ENCODE results near the gene KIAA1958.

The KIAA1958 gene

DNA sequence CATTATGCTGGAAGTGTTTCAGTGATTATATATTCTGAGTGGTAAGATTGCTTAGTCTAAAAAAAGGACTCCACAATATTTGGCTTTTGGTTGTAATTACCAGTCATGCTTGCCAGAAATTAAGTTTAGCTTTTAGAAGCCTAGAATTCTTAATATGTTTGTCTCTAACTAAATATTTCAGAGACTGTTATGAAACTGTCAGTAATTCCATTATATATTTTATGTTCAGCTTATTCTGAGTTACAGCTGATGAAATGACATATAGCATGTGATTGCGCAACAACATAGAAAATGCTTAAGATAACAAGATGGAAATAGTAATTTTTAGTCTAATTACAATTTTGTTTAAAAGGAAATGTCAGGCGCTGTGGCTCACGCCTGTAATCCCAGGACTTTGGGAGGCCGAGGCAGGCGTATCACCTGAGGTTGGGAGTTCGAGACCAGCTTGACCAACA, 44.2 kb downstream of the KIAA1958 start:
- FAIRE-seq (no peak), DNase-seq (ENCODE audit: insufficient read length, low spot score) (no peak)
- no peak for TF ChIP-seq POLR2A (IDR thresholded peaks at IDR 0.05; ENCODE audit: low read depth, low read length)

DNA sequence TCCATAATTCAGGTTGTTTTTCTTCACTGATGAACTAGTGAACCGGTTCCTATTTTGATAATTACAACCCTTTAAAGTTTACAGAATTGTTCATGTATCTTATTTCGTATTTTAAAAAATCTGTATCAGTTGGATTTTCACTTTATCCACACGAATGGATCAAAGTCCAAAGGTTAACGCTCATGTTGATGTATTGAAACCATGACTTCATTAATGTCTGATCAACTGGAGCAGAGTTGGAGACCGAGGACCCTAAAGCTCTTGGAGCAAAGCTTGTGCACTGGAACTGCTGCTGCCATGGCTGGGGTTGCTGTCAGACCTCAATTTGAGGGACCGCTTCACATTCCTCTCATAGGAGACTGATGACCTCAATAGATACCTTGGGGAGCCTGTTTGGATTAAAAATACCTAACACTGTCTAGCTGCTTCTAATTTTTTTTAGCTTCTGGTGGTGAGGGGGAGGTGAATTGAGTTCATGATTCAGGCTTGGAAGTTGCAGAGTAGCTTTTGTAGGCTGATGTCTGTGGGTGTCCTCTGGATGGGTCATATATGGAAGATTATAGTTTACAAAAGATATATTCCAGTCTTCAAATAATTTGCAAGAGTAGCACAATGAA, 45.1 kb downstream of the KIAA1958 start:
- TF ChIP-seq POLR2A (IDR thresholded peaks at IDR 0.05; ENCODE audit: low read depth, low read length): no peak
- FAIRE-seq (peak; percentile 23), DNase-seq (ENCODE audit: insufficient read length, low spot score) (no peak)

DNA sequence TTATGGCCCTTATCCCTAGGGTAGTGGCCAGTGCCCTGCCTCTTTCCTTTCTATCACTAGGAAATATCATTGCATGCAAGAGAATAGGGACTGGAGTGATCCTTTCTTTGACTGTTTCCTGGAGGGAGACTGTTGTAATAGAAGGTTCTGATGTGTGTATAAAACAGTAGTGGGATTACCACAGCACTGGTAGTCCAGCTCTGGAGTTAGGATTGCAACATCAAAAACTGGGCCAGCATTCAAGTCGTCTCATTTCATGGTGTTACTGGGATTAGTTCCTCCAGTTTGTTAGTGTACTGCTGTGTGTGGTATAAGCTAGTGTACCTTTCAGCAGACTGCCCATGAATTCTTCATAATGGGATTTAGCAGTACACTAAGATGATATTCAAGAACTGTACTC, 45.8 kb downstream of the KIAA1958 start:
- TF ChIP-seq POLR2A (IDR thresholded peaks at IDR 0.05; ENCODE audit: low read depth, low read length): no peak
- DNase-seq (ENCODE audit: insufficient read length, low spot score): no peak
- FAIRE-seq: peak; percentile 6

DNA sequence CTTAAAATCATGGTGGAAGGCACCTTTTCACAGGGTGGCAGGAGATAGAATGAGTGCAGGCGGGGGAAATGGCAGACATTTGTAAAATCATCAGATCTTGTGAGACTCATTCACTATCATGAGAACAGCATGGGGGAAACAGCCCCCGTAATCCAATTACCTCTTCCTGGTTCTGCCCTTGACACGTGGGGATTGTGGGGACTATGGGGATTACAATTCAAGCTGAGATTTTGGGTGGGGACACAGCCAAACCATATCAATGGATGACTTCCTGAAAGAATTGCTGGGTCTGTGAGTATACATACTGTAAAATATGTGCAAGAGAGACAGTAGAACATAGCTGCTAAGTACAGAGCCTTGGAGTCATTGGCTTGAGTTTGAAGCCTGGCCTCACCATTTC, 47.0 kb downstream of the KIAA1958 start:
- no peak for TF ChIP-seq POLR2A (IDR thresholded peaks at IDR 0.05; ENCODE audit: low read depth, low read length)
- DNase-seq (ENCODE audit: insufficient read length, low spot score) (no peak), FAIRE-seq (no peak)

DNA sequence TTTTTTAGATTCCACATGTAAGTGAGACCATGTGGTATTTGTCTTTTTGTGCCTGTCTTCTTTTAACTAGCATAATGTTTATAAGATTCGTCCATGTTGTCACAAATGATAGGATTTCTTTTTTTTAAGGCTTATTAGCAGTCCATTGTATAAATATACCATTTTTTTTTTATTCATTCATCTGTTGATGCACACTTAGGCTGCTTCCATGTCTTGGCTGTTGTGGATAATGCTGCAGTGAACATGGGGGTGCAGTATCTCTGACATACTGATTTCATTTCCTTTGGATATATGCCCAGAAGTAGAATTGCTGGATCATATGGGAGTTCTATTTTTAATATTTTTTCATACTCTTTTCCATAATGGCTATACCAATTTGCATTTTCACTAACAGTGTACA, 48.7 kb downstream of the KIAA1958 start:
- no peak for TF ChIP-seq POLR2A (IDR thresholded peaks at IDR 0.05; ENCODE audit: low read depth, low read length)
- DNase-seq (ENCODE audit: insufficient read length, low spot score): no peak
- peak; percentile 58 for FAIRE-seq

DNA sequence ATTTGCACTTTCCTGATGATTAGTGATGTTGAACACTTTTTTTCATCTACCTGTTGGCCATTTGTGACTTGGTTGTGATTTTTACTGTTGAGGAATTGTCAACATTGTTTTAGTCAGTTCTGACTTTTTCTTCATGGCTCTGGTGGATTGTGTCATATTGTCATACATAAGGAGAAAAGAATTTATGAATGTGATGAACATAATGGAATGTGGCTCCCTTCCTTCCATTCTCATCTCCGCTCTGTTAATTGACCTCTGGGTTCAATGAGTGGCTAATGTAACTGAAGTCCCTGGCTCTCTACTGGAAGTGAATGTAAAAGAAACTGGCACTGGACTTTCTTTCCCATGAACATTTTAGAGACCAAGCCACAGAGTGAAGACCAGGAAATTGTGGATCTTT, 49.2 kb downstream of the KIAA1958 start:
- DNase-seq (ENCODE audit: insufficient read length, low spot score) (peak; percentile 21), FAIRE-seq (peak; percentile 89)
- no peak for TF ChIP-seq POLR2A (IDR thresholded peaks at IDR 0.05; ENCODE audit: low read depth, low read length)

DNA sequence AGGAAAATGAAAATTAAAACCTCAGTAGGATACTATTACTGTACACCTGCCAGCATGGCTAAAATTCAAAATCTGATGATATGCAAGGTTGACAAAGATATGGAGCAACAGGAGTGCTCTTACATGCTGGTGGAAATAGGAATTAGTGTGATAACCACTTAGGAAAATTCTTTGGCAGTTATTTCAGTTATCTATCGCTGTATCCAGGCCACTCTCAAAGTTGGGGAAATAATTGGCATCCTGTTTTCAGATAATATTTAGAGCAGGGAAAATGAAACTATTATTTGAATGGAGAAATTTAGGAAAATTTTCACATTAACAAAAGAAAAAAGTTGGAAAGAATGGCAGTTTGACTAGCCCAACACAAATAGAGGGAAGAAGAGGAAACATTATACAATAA, 50.9 kb downstream of the KIAA1958 start:
- DNase-seq (ENCODE audit: insufficient read length, low spot score) (no peak), FAIRE-seq (no peak)

DNA sequence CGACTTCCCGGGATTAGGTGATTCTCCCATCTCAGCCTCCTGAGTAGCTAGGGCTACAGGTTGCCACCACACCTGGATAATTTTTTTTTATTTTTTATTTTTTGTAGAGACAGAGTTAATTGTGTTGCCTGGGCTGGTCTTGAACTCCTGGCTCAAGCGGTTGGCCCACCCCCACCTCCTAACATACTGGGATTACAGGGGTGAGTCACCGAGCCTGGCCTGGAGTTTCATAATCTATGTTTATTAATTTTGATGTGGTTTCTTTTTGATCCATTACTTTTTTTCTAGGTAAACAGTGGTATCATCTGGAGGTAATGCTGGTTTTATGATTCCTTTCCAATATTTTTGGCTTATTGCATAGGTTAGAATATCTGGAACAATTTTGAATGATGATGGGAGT, 54.2 kb downstream of the KIAA1958 start:
- FAIRE-seq (peak; percentile 11), DNase-seq (ENCODE audit: insufficient read length, low spot score) (no peak)
- TF ChIP-seq POLR2A (IDR thresholded peaks at IDR 0.05; ENCODE audit: low read depth, low read length): no peak

More for the DNA sequence above, 50.9 kb downstream of the KIAA1958 start:
- no peak for TF ChIP-seq POLR2A (IDR thresholded peaks at IDR 0.05; ENCODE audit: low read depth, low read length)

DNA sequence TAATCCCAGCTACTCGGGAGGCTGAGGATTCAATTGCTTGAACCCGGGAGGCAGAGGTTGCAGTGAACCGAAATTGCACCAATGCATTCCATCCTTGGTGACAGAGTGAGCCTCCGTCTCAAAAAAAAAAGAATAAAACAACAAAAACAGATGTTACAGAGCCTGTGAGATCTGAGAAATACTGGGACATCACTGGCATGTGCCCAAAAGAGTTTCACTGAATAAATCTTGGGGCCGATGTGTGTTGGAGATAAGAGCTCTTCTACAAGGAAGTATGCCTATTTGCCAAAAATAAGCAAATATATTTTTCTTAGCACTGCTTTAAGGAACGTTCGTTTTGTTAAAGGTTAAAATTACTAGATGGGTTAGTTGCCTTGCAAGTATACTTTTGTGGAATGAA, 55.1 kb downstream of the KIAA1958 start:
- no peak for TF ChIP-seq POLR2A (IDR thresholded peaks at IDR 0.05; ENCODE audit: low read depth, low read length)
- DNase-seq (ENCODE audit: insufficient read length, low spot score) (no peak), FAIRE-seq (no peak)

DNA sequence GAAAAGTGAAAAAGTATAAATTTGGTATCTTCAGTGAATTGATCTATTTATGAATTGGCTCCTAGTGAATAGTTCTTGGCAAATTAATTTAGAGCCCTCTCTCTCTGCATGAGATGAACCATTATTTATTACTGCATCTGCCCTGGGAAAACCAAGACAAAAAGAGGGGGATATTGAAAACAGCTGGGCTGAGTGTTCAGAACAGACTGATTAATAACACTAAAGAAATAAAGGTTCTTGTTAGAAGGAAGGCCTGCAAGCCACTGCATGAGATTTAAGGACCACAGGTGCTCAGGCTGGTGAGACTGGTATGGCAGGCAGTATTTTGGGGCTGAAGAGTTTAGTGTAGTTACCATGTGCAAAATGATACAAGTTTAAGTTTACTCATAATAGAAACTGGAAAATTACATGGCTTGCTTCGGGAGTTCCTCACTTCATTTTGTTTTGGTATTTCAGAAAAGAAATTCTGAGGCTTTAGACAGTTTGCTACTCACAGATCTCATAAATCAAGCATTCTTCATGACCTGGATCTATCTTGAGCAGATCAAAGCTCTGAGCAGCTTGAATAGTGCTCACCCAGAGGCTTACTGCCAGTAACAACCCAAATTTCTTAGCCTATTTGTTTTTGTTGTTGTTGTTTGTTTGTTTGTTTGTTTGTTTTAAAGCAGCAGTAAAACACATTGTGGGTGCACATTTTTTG, 56.1 kb downstream of the KIAA1958 start:
- TF ChIP-seq POLR2A (IDR thresholded peaks at IDR 0.05; ENCODE audit: low read depth, low read length): no peak
- peak; percentile 72 for FAIRE-seq

DNA sequence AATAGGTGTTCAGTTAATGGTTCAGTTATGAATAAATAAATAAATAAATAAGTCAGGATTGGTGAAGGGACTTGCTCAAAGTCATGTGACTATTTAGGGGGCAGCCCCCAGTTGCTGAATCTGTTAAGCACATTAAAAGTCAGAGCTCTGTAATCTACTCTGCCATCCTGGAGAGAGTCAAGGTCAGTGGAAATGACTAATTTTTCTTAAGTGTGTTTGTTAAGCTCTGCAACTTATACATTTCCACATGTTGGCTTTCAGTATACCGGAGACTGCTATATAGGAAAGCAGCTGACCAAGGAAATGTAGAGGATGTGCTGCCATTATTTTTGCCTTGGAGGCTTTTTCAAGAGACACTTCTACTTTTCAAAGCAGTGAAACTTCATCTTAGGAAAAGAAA, 57.9 kb downstream of the KIAA1958 start:
- no peak for TF ChIP-seq POLR2A (IDR thresholded peaks at IDR 0.05; ENCODE audit: low read depth, low read length)
- FAIRE-seq (no peak), DNase-seq (ENCODE audit: insufficient read length, low spot score) (no peak)

More for the DNA sequence above, 56.1 kb downstream of the KIAA1958 start:
- DNase-seq (ENCODE audit: insufficient read length, low spot score): no peak

DNA sequence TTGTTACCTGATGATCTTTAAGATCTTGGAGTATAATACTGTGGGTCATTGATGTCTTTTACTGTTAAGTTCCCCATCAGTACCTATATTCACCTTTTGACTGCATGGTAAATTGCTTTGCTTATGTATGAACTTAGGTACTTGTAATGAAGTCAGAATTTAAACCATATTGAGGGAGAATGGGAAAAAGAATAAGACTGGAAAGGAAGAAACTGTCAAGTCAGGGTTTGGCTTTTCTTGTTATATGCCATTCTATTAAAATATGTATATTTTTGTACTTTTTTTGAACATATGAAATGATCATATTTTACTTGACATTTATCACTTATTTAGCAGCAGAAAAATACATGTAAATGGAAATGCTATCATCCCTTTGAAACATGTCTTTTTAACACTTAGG, 58.6 kb downstream of the KIAA1958 start:
- FAIRE-seq: no peak
- no peak for DNase-seq (ENCODE audit: insufficient read length, low spot score)
- no peak for TF ChIP-seq POLR2A (IDR thresholded peaks at IDR 0.05; ENCODE audit: low read depth, low read length)

DNA sequence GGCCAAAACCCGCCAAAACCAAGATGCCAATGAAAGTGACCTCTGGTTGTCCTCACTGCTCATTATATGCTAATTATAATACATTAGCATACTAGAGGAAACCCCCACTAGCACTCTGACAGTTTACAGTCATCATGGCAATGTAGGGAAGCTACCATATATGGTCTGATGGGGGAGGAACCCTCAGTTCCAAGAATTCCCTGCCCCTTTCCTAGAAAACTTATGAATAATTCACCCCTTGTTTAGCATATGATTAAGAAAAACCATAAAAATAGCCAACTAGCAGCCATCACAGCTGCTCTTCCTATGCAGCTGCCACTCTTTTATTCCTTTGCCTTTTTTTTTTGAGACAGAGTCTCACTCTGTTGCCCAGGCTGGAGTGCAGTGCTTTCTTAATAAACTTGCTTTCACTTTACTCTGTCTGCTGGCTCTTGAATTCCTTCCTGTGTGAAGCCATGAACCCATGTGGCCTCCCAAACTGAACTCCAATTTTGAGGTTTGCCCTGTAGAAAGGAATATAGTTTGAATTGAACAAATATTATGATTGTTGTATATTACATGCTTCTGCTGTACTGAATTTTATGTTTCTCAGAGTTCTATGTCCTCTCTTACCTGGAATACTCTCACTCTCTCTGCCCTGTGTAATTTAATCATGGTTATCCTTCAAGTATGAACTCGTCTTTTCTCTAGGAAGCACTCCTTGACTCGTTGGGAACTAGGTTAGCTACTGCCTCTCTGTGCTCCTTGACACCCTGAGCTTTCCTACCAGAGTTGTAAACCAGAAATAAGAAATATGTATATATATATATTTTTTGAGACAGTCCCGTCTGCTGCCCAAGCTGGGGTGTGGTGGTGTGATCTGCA, 59.8 kb downstream of the KIAA1958 start:
- no peak for DNase-seq (ENCODE audit: insufficient read length, low spot score)
- FAIRE-seq: peak; percentile 15
- TF ChIP-seq POLR2A (IDR thresholded peaks at IDR 0.05; ENCODE audit: low read depth, low read length): no peak

DNA sequence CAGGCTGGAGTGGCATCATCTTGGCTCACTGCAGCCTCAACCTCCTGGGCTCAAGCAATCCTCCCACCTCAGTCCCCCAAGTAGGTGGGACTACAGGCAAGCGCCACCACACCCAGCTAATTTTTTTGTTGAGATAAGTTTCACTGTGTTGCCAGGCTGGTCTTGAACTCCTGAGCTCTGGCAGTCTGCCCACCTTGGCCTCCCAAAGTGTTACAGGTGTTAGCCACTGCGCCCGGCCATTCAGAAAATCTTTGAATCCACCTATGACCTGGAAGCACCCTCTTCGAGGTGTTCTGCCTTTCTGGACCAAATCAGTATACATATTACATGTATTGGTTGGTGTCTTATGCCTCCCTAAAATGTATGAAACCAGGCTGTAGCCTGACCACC, 61.4 kb downstream of the KIAA1958 start:
- DNase-seq (ENCODE audit: insufficient read length, low spot score): no peak
- no peak for TF ChIP-seq POLR2A (IDR thresholded peaks at IDR 0.05; ENCODE audit: low read depth, low read length)
- no peak for FAIRE-seq

All from H54 (cell line).